Measurements from ENCODE around the gene FBF1. TPM values are rescaled to one million over a fixed set of nuclear protein-coding genes. Genes with fewer than 3 reads are reported as not detected.

Gene FBF1
- total RNA-seq, 2 experiments from 2014 or later, result 13.2 to 16.2 TPM

- no peak for DNase-seq
- Mint-ChIP-seq H3K4me3 (no peak overlapping the region), H3K36me3 (ENCODE audit: low read depth) (peaks cover 18% of the 10 kb centered on the region), H3K9me3 (no peaks in the 10 kb centered on the region), H3K4me1 (ENCODE audit: low read depth) (no peaks in the 10 kb centered on the region), H3K27me3 (no peaks in the 10 kb centered on the region), H3K27ac (no peak overlapping the region)
- POLR2A ChIA-PET, result interaction anchor here (0.6 kb wide), 1 partner anchor 411 kb away, joined by 4 read pairs; no protein-coding TSS in a partner anchor
- no peak for ATAC-seq
- intact Hi-C loops (cut with micrococcal nuclease), result no loop called here
- TF ChIP-seq CTCF (IDR thresholded peaks at IDR 0.05), result no peak
- CTCF ChIA-PET, result interaction anchor here (0.9 kb wide), 1 partner anchor 55 kb away, joined by 3 read pairs; no protein-coding TSS in a partner anchor
Measured at GRCh38 chr17:75950421-75950820, 9.6 kb upstream of the FBF1 start.

GRCh38 chr17:75945211-75945610, 4.4 kb upstream of the FBF1 start:
- intact Hi-C loops (cut with micrococcal nuclease), result no loop called here
- ATAC-seq (no peak), DNase-seq (no peak)
- CTCF ChIA-PET, result interaction anchor here (1.0 to 1.7 kb wide), 2 partner anchors 18 to 34 kb away, joined by 3 to 5 read pairs; no protein-coding TSS in a partner anchor
- Mint-ChIP-seq H3K27ac (no peak overlapping the region), H3K4me3 (no peak overlapping the region), H3K36me3 (ENCODE audit: low read depth) (no peaks in the 10 kb centered on the region), H3K27me3 (no peaks in the 10 kb centered on the region), H3K4me1 (ENCODE audit: low read depth) (peaks cover 12% of the 10 kb centered on the region), H3K9me3 (no peaks in the 10 kb centered on the region)
- TF ChIP-seq CTCF (IDR thresholded peaks at IDR 0.05), result no peak
- POLR2A ChIA-PET, result no interaction called here

- POLR2A ChIA-PET, result interaction anchor here (0.6 kb wide), 1 partner anchor 1338 kb away, joined by 4 read pairs; no protein-coding TSS in a partner anchor
- H3K4me1 Mint-ChIP-seq (ENCODE audit: low read depth), result peaks cover 12% of the 10 kb centered on the region
Measured at GRCh38 chr17:75943491-75943890, 2.6 kb upstream of the FBF1 start.

GRCh38 chr17:75942473-75942872, 1.6 kb upstream of the FBF1 start:
- Mint-ChIP-seq H3K36me3 (ENCODE audit: low read depth) (no peaks in the 10 kb centered on the region), H3K9me3 (no peaks in the 10 kb centered on the region), H3K27me3 (no peaks in the 10 kb centered on the region), H3K4me1 (ENCODE audit: low read depth) (peaks cover 12% of the 10 kb centered on the region), H3K4me3 (no peak overlapping the region), H3K27ac (no peak overlapping the region)
- intact Hi-C loops (cut with micrococcal nuclease), result no loop called here
- ATAC-seq, result no peak
- ChIA-PET CTCF (no interaction called here), POLR2A (no interaction called here)
- no peak for TF ChIP-seq CTCF (IDR thresholded peaks at IDR 0.05)
- no peak for DNase-seq

More at GRCh38 chr17:75943491-75943890, 2.6 kb upstream of the FBF1 start:
- CTCF ChIA-PET, result no interaction called here
- DNase-seq (no peak), ATAC-seq (no peak)
- Mint-ChIP-seq H3K27ac (no peak overlapping the region), H3K27me3 (no peaks in the 10 kb centered on the region), H3K9me3 (no peaks in the 10 kb centered on the region), H3K4me3 (no peak overlapping the region), H3K36me3 (ENCODE audit: low read depth) (no peaks in the 10 kb centered on the region)
- no peak for TF ChIP-seq CTCF (IDR thresholded peaks at IDR 0.05)
- intact Hi-C loops (cut with micrococcal nuclease), result no loop called here

GRCh38 chr17:75941442-75941819, 589 bp upstream of the FBF1 start:
- peaks cover 12% of the 10 kb centered on the region for H3K4me1 Mint-ChIP-seq (ENCODE audit: low read depth)
- intact Hi-C loops (cut with micrococcal nuclease), result no loop called here
- peak overlapping the region; percentile 86 for H3K4me3 Mint-ChIP-seq
- H3K36me3 Mint-ChIP-seq (ENCODE audit: low read depth), result no peaks in the 10 kb centered on the region
- H3K27ac Mint-ChIP-seq, result peak overlapping the region; percentile 56
- no peak for TF ChIP-seq CTCF (IDR thresholded peaks at IDR 0.05)
- DNase-seq (no peak), ATAC-seq (no peak)
- H3K27me3 Mint-ChIP-seq, result no peaks in the 10 kb centered on the region
- CTCF ChIA-PET, result interaction anchor here (0.7 to 1.4 kb wide), 4 partner anchors 14 to 83 kb away, joined by 3 to 5 read pairs (median 4); partner anchors contain the start of gene CDK3
- no peaks in the 10 kb centered on the region for H3K9me3 Mint-ChIP-seq
- POLR2A ChIA-PET, result interaction anchor here (0.6 to 0.8 kb wide), 2 partner anchors 423 to 440 kb away, joined by 3 to 4 read pairs; no protein-coding TSS in a partner anchor

Data from activated CD8-positive, alpha-beta T cell treated with anti-CD3 and anti-CD28 coated beads for 36 hours (primary cell).